ENCODE results near the gene CTNNAL1.

Gene CTNNAL1

GRCh38 chr9:109027176-109027575, 13.9 kb upstream of the CTNNAL1 start:
- no peak for DNase-seq (ENCODE audit: low read depth, low spot score)

- DNase-seq (ENCODE audit: low read depth, low spot score), result no peak
Observed at GRCh38 chr9:109026306-109026705, 13.0 kb upstream of the CTNNAL1 start.

DNA sequence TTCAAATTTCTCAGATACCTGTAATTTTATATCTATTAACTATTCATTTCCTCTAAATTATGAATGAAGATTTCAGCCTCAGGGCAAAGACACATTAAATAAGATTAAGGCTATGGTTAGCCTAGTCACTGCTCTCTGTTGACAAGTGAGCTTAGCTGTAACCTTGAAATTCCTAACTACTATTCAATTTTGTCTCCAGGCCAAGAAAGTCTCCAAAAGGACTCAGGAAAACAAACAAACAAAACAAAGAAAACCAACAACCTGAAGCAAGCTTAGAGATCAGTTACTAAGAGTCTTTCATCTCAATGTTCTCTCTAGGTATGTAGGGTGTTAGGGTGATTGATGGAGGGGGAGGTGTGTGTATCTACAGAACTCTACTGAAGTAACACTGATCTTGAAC, 9.6 kb upstream of the CTNNAL1 start:
- no peak for DNase-seq (ENCODE audit: low read depth, low spot score)

DNA sequence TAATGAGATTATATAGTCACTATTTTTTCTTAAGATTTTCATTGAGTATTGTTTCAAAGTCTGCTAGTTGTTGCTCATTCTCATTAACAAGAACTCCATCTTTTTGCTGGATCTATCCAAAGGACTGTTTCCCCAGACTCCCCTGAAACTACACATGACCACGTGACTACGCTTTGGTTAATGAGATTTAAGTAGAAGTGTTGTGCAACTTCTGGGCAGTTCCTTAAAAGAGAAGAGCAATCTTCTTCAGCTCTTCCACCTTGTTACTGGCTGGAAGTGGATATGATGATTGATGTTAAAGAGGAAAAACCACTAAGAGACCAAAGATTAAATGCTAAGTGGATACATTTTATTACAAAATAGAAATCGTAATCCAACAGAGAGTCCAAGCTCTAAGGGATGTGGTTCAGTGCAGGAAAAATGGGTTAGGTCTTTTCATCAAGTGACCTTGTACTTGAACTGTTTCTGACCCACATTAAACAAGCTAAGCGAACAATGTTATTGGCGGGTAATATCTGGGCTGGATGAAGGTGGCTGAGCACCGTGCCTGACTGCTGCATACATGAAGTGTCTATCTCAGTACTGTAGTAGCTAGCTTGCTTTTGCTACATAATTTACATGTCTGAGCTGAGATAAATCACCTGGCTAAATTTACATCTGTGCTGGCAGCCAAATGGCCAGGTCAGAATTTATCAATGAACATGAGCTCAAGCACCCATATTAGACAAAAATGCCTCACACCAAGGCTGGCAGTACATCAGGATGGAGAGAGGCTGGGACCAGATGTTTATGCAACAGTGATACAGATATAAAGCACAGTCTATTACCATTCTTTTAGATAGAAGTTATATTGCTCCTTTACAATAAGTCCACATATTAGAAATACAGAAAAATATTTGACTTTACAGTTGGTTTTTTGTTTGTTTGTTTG, 7.5 kb upstream of the CTNNAL1 start:
- DNase-seq (ENCODE audit: low read depth, low spot score), result no peak

GRCh38 chr9:109020113-109020512, 6.8 kb upstream of the CTNNAL1 start:
- no peak for DNase-seq (ENCODE audit: low read depth, low spot score)

GRCh38 chr9:109019420-109019819, 6.1 kb upstream of the CTNNAL1 start:
- DNase-seq (ENCODE audit: low read depth, low spot score), result no peak

DNA sequence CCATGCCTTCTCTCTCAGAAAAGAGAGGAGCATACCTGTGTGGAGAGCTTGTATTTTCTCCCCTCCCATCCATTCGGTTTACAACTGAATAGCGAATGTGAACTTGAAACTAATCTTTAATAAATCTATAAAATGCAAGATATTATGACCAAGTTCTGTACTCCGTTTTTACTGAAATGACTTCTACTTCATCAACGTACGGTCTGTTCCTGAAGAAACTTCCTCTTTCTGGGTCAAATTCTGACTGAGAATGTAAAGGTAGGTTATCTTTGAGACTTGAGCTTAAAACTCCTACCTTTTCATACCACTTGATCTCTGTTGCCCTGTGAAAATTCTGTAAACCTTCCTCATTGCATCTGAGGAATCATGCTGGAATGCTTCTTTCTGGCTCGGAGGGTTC, 4.2 kb upstream of the CTNNAL1 start:
- DNase-seq (ENCODE audit: low read depth, low spot score), result no peak

GRCh38 chr9:109017061-109017460, 3.8 kb upstream of the CTNNAL1 start:
- no peak for DNase-seq (ENCODE audit: low read depth, low spot score)

DNA sequence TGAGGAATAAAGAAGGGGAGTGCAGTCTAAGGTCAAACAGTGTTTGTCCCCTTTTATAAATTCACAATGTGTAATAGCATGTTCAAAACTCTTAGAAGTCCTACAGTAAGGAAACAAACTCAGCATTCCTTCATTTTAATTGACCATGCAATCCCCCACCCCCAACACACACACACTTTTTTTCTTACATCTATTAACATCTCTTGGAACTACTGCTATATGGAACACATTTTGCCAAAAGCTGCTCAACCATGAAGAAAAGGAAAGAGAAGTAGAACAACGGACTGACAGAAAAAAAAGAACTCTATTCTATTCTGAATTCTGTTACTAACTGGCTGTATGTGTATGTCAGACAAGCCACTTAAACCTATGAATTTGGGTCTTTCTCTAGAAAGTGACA, 2.8 kb upstream of the CTNNAL1 start:
- no peak for DNase-seq (ENCODE audit: low read depth, low spot score)

GRCh38 chr9:109014608-109015280, 1.4 kb upstream of the CTNNAL1 start:
- no peak for DNase-seq (ENCODE audit: low read depth, low spot score)

- no peak for DNase-seq (ENCODE audit: low read depth, low spot score)
Observed at GRCh38 chr9:109013679-109014607, 644 bp upstream of the CTNNAL1 start.

GRCh38 chr9:109012009-109012875, 1.1 kb downstream of the CTNNAL1 start:
- DNase-seq (ENCODE audit: low read depth, low spot score), result peak; percentile 74

DNA sequence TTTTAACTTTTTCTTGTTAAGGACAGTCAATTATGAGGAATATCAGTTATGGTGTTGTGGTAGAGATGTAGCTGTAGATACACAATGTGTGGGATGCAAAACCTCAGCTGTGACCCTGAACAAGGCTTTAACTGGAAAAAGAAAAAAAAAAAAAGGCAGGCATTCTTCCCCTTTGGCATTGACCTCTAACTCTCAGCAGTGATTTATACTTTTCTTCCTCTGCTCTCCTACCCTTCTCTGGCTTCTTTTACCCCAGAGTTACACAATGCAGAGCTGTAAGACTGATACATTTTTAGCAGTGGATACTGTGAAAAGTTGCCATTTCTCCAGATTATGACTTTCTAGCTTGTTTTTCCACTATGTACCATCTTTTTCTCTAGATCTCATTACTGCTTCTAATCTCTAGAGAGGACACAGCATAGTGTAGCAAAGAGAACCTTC, 2.0 kb downstream of the CTNNAL1 start:
- DNase-seq (ENCODE audit: low read depth, low spot score), result no peak

- DNase-seq (ENCODE audit: low read depth, low spot score), result no peak
Observed at GRCh38 chr9:109010746-109011145, 2.6 kb downstream of the CTNNAL1 start.

GRCh38 chr9:109005678-109006077, 7.6 kb downstream of the CTNNAL1 start:
- no peak for DNase-seq (ENCODE audit: low read depth, low spot score)

GRCh38 chr9:109003116-109003515, 10.2 kb downstream of the CTNNAL1 start:
- DNase-seq (ENCODE audit: low read depth, low spot score), result no peak

DNA sequence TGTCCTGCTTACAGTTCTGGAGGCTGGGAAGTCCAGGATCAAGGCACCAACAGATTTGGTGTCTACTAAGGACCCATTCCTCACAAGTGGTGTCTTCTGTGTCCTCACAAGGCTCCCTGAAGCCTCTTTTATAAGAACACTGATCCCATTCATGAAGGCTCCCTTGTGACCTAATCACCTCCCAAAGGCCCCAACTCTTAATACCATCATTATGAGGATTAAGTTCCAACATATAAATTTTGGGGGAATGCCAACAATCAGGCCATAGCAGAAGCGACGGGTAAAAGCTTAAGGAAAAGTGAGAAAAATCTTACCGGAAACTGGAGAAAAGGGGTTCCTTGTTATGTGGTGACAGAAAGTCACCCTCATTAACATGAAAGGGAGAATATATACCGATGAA, 11.2 kb downstream of the CTNNAL1 start:
- no peak for DNase-seq (ENCODE audit: low read depth, low spot score)

DNA sequence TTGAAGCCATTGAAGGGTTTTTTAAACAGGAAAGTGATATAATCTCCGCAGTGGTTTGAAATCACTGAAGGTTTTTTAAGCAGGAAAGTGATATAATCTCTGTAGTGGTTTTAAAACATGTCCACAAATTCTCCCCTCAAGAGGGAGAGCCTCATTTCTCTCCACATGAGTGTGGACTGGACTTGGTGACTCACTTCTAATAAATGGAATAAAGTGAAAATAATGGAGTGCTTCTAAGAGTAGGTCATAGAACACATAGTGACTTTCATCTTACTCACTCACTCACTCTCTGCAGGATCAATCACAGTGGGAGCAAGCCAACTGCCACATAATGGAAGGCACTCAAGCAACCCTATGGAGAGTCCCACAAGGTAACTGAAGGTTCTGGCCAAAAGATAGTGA, 12.0 kb downstream of the CTNNAL1 start:
- no peak for DNase-seq (ENCODE audit: low read depth, low spot score)

DNA sequence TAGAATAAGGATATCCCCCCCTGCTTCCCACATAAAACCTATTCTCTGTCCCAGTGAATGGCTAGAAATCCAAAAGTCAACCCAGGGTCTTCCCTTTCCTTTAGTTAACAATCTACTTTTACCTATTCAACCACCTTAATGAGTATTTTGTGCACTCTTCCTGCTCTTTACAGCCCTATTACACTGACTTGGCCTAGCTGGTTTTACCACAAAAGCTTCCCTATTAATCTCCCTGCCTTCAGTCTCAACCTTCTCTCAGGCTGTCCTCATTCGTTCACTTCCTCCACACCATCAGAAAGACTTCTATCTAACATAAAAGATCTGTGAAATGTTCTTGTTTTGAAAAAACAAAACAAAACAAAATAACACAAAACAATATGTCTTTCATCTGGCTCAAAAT, 16.2 kb downstream of the CTNNAL1 start:
- no peak for DNase-seq (ENCODE audit: low read depth, low spot score)

GRCh38 chr9:108996643-108997042, 16.7 kb downstream of the CTNNAL1 start:
- no peak for DNase-seq (ENCODE audit: low read depth, low spot score)

GRCh38 chr9:108994695-108995094, 18.6 kb downstream of the CTNNAL1 start:
- DNase-seq (ENCODE audit: low read depth, low spot score), result no peak
